H1 (cell line): ENCODE data around the gene WDR27. TPM values are rescaled to one million over a fixed set of nuclear protein-coding genes. Genes with fewer than 3 reads are reported as not detected.

Source experiments
- CTCF ChIA-PET: fragments of 300-600 bp; sonication (Branson Sonifier 250); formaldehyde crosslinking; loops from one replicate; lab custom pipeline; 2021; ENCODE audit not compliant: partially characterized antibody; lab: Charles Lee
- POLR2A ChIA-PET: fragments of 300-600 bp; sonication (Branson Sonifier 250); formaldehyde crosslinking; loops from one replicate; lab custom pipeline; 2021; ENCODE audit warnings: inconsistent platforms; ENCODE audit not compliant: partially characterized antibody; lab: Charles Lee
- DNase-seq, 2 experiments: peaks; one replicate each; pipeline versions ENCODE4 v3.0.0 to v3.0.0-alpha.2; 2010 to 2022; ENCODE audit warnings: low spot score in 2 of 2, low read depth in 1 of 2, mixed read lengths in 1 of 2
- FAIRE-seq: peaks from 2 replicates; lab custom pipeline; 2011; peaks lifted over from hg19 to GRCh38; lab: Jason Lieb, UNC
- H2AFZ ChIP-seq: 2 replicates; pipeline ENCODE4 v1.8.1; 2012; ENCODE audit warnings: low read length, inconsistent platforms
- H2AK5ac ChIP-seq: 2 replicates; pipeline ENCODE4 v1.6.1; 2013; ENCODE audit warnings: low read depth, low read length
- H2BK120ac ChIP-seq: replicated peaks from 2 replicates; pipeline ENCODE3; 2013; ENCODE audit warnings: low read depth, low read length, inconsistent platforms
- H2BK12ac ChIP-seq: 2 replicates; pipeline ENCODE4 v1.6.1; 2013; ENCODE audit warnings: low read depth, low read length
- H2BK15ac ChIP-seq: 2 replicates; pipeline ENCODE4 v1.6.1; 2013; ENCODE audit warnings: low read length
- H2BK20ac ChIP-seq: 2 replicates; pipeline ENCODE4 v1.6.1; 2013; ENCODE audit warnings: low read length
- H2BK5ac ChIP-seq: 2 replicates; pipeline ENCODE4 v1.6.1; 2013; ENCODE audit warnings: low read depth, low read length
- H3K14ac ChIP-seq: 2 replicates; pipeline ENCODE4 v1.6.1; 2013; ENCODE audit warnings: inconsistent platforms; ENCODE audit not compliant: insufficient read length
- H3K18ac ChIP-seq: 2 replicates; pipeline ENCODE4 v1.6.1; 2013; ENCODE audit warnings: low read length; ENCODE audit errors: extremely low read depth
- H3K23ac ChIP-seq: 2 replicates; pipeline ENCODE4 v1.6.1; 2013; ENCODE audit warnings: inconsistent platforms; ENCODE audit not compliant: insufficient read length
- H3K23me2 ChIP-seq: 2 replicates; pipeline ENCODE4 v1.6.1; 2013; ENCODE audit warnings: low read depth, low read length
- H3K27ac ChIP-seq: 2 replicates; pipeline ENCODE4 v1.6.1; 2011; ENCODE audit warnings: low read depth, low read length, inconsistent platforms
- H3K27me3 ChIP-seq, 4 experiments: replicated peaks in 1 of 4; 1 replicate in 1 of 4; 2 replicates in 3 of 4; pipeline versions ENCODE4 v1.6.1 to v1.8.1; 2011 to 2013; ENCODE audit warnings: low read length in 3 of 4, mild to moderate bottlenecking in 3 of 4, inconsistent platforms in 2 of 4, mixed read lengths in 2 of 4, moderate library complexity in 1 of 4; ENCODE audit not compliant: control insufficient read depth in 3 of 4, insufficient read depth in 3 of 4; ENCODE audit errors: extremely low read depth in 1 of 4
- H3K36me3 ChIP-seq, 4 experiments: 2 replicates each; pipeline versions ENCODE4 v1.6.1 to v1.8.1; 2011 to 2013; ENCODE audit warnings: mild to moderate bottlenecking in 4 of 4, low read length in 3 of 4, moderate library complexity in 2 of 4, control low read depth in 1 of 4, inconsistent platforms in 1 of 4; ENCODE audit not compliant: insufficient read depth in 4 of 4, control insufficient read depth in 2 of 4
- H3K4ac ChIP-seq: replicated peaks from 2 replicates; pipeline ENCODE3; 2013; ENCODE audit warnings: low read length, low read depth, mixed read lengths, inconsistent platforms; ENCODE audit not compliant: insufficient read length
- H3K4me1 ChIP-seq, 4 experiments: replicated peaks in 1 of 4; 1 replicate in 1 of 4; 2 replicates in 3 of 4; pipeline versions ENCODE4 v1.6.1 to v1.8.1; 2011 to 2013; ENCODE audit warnings: low read length in 3 of 4, inconsistent platforms in 2 of 4, mixed read lengths in 1 of 4; ENCODE audit not compliant: insufficient read depth in 4 of 4, control insufficient read depth in 3 of 4
- H3K4me2 ChIP-seq, 2 experiments: 2 replicates each; pipeline versions ENCODE4 v1.6.1 to v1.8.1; 2011 to 2013; ENCODE audit warnings: low read depth in 2 of 2, low read length in 2 of 2, control low read depth in 1 of 2, inconsistent platforms in 1 of 2, mild to moderate bottlenecking in 1 of 2; ENCODE audit not compliant: insufficient read depth in 1 of 2
- H3K4me3 ChIP-seq, 4 experiments: fragments of 200-600, 300-600 bp in 1 of 4; sonication (generic), shearing (Covaris generic), sonication (Bioruptor Twin) in 1 of 4; 2 replicates each; pipeline versions ENCODE4 v1.5.1 to v1.8.1; 2011 to 2016; ENCODE audit warnings: low read length in 4 of 4, low read depth in 3 of 4, control low read depth in 2 of 4, inconsistent platforms in 2 of 4, mild to moderate bottlenecking in 2 of 4, mixed read lengths in 1 of 4, moderate library complexity in 1 of 4; ENCODE audit not compliant: insufficient read depth in 2 of 4; ENCODE audit errors: extremely low read depth in 1 of 4
- H3K56ac ChIP-seq: replicated peaks from 2 replicates; pipeline ENCODE3; 2013; ENCODE audit warnings: low read depth, mild to moderate bottlenecking, mixed read lengths, low read length, inconsistent platforms; ENCODE audit not compliant: insufficient read length
- H3K79me1 ChIP-seq: 2 replicates; pipeline ENCODE4 v1.6.1; 2013; ENCODE audit warnings: low read depth, low read length, control low read depth
- H3K79me2 ChIP-seq, 2 experiments: 2 replicates each; pipeline versions ENCODE4 v1.6.1 to v1.8.1; 2012 to 2013; ENCODE audit warnings: low read length in 2 of 2, mild to moderate bottlenecking in 2 of 2, inconsistent platforms in 1 of 2; ENCODE audit not compliant: insufficient read depth in 2 of 2, control insufficient read depth in 1 of 2
- H3K9ac ChIP-seq, 4 experiments: replicated peaks in 1 of 4; 1 replicate in 1 of 4; 2 replicates in 3 of 4; pipeline versions ENCODE4 v1.6.1 to v1.8.1; 2011 to 2013; ENCODE audit warnings: low read depth in 3 of 4, low read length in 3 of 4, control low read depth in 2 of 4, mild to moderate bottlenecking in 2 of 4, moderate library complexity in 2 of 4, inconsistent platforms in 1 of 4; ENCODE audit errors: extremely low read depth in 1 of 4
- H3K9me3 ChIP-seq, 2 experiments: 2 replicates each; pipeline versions ENCODE4 v1.6.1 to v1.8.1; 2012 to 2013; ENCODE audit warnings: mild to moderate bottlenecking in 2 of 2, moderate library complexity in 2 of 2, control low read depth in 1 of 2, inconsistent platforms in 1 of 2, low read depth in 1 of 2, low read length in 1 of 2, mixed read lengths in 1 of 2; ENCODE audit not compliant: insufficient read depth in 2 of 2
- H4K20me1 ChIP-seq, 2 experiments: replicated peaks in 1 of 2; 2 replicates each; pipeline versions ENCODE3 to v1.8.1; 2011 to 2013; ENCODE audit warnings: inconsistent platforms in 2 of 2, low read length in 2 of 2, mild to moderate bottlenecking in 1 of 2; ENCODE audit not compliant: insufficient read depth in 2 of 2, control insufficient read depth in 1 of 2
- H4K5ac ChIP-seq: 2 replicates; pipeline ENCODE4 v1.6.1; 2013; ENCODE audit warnings: low read length, low read depth, mixed read lengths, inconsistent platforms; ENCODE audit not compliant: insufficient read length
- H4K8ac ChIP-seq: 2 replicates; pipeline ENCODE4 v1.8.0; 2013; ENCODE audit warnings: mild to moderate bottlenecking, moderate library complexity, low read length, inconsistent platforms; ENCODE audit not compliant: insufficient read depth; ENCODE audit errors: extremely low read depth
- H4K91ac ChIP-seq: replicated peaks from 2 replicates; pipeline ENCODE3; 2013; ENCODE audit warnings: low read length, mixed read lengths, inconsistent platforms; ENCODE audit not compliant: insufficient read length
- EGR1 ChIP-seq: IDR thresholded peaks from 2 replicates; pipeline ENCODE4 v1.6.1; 2011; ENCODE audit warnings: low read depth, low read length, borderline replicate concordance
- KDM4A ChIP-seq: IDR thresholded peaks from one replicate; pipeline ENCODE4 v1.7.1; 2012; ENCODE audit warnings: low read depth, mild to moderate bottlenecking, moderate library complexity, low read length, inconsistent platforms; ENCODE audit not compliant: severe bottlenecking
- TCF12 ChIP-seq: IDR thresholded peaks from 2 replicates; pipeline ENCODE4 v1.6.1; 2011; ENCODE audit warnings: low read depth, mild to moderate bottlenecking, low read length
- WGBS, 2 experiments: shearing (Covaris generic) in 1 of 2; methylation state at CpG; one replicate each; pipeline versions ENCODE4 v1.1.6 to v1.1.7; 2013 to 2015; ENCODE audit warnings: low lambda C conversion rate in 2 of 2, mixed read lengths in 2 of 2, inconsistent platforms in 1 of 2, low coverage in 1 of 2, missing lambda C conversion rate in 1 of 2; ENCODE audit not compliant: insufficient replicate concordance in 2 of 2, insufficient coverage in 1 of 2, insufficient read length in 1 of 2; ENCODE audit errors: extremely low coverage in 1 of 2, missing lambda C conversion rate in 1 of 2; 5-methylcytosine and 5-hydroxymethylcytosine counted together
- polyA plus RNA-seq, 7 experiments: library from polyadenylated mRNA; depleted of rRNA in 3 of 7; stranded (reverse) in 5 of 7; unstranded in 2 of 7; fragments of >200 nt in 5 of 7; fragments of 200-250 nt in 2 of 7; gene quantifications; 1 replicate in 5 of 7; 2 replicates in 1 of 7; 4 replicates in 1 of 7; pipeline versions ENCODE4 v1.2.1 to v1.2.3, GENCODE V29; 2011 to 2013; ENCODE audit warnings: missing spikeins in 2 of 7, mixed read lengths in 2 of 7
- total RNA-seq: library from RNA; stranded (reverse); fragmentation: NEBNext Ultra II Directional; extraction: Animal tissue kit (Norgen Biotek cat#: 25700); gene quantifications from 2 replicates; pipeline ENCODE4 v1.2.1, GENCODE V29; 2021

Gene WDR27
- total and polyA plus RNA-seq, 2 of the 8 experiments (the other 6 are each of a cell fraction or from before 2014, with no cell fraction given): 53.6 to 68.6 TPM

GRCh38 chr6:169501128-169501527, 200.7 kb downstream of the WDR27 start:
- Histone ChIP-seq H3K4me3 (no peak overlapping the region), H3K4me2 (no peak overlapping the region), H2AFZ (no peak overlapping the region), H2BK120ac (no peak overlapping the region), H3K79me2 (no peaks in the 10 kb centered on the region), H2BK5ac (no peak overlapping the region), H3K14ac (no peak overlapping the region), H3K9ac (no peak overlapping the region), H3K79me1 (no peaks in the 10 kb centered on the region; the same call in 1 of the 2 replicates), H3K36me3 (no peaks in the 10 kb centered on the region), H2BK15ac (no peak overlapping the region), H2BK20ac (no peak overlapping the region), H3K4me1 (no peaks in the 10 kb centered on the region; a peak in 1 of 7 replicates), H2BK12ac (no peak overlapping the region), H4K20me1 (no peaks in the 10 kb centered on the region), H3K23ac (no peak overlapping the region), H4K5ac (no peak overlapping the region), H3K27ac (no peak overlapping the region), H2AK5ac (no peak overlapping the region), H3K56ac (no peak overlapping the region), H3K18ac (no peak overlapping the region), H3K27me3 (no peaks in the 10 kb centered on the region), H3K9me3 (no peaks in the 10 kb centered on the region), H4K91ac (no peak overlapping the region), H3K4ac (no peak overlapping the region), H3K23me2 (no peaks in the 10 kb centered on the region), H4K8ac (no peak overlapping the region)
- CTCF ChIA-PET: interaction anchor here (1.2 to 1.6 kb wide), 4 partner anchors 8 to 80 kb away, joined by 3 to 4 read pairs (median 4); no protein-coding TSS in a partner anchor
- POLR2A ChIA-PET: no interaction called here
- FAIRE-seq (no peak), DNase-seq (no peak)
- TF ChIP-seq EGR1 (no peak), TCF12 (no peak), KDM4A (no peak)
- 94% methylated on average over 10 of the region's 11 CpGs; no CpG with 5 or more reads in 1 of the 2 experiments for WGBS, 2 experiments
